ENCODE measurements around the gene IFIT3.
A peak's percentile ranks its signal among the peaks of the same experiment; 100 is the strongest.
"Not testable (repeated sequence)": the region's sequence is repeated elsewhere in the genome, so short reads cannot be mapped to it uniquely, and the experiment has no call there.

Gene IFIT3

GRCh38 chr10:89327803-89328441 is at the start of gene IFIT3:
IFIT3 (plus strand) TSS chr10:89327997; CDS start chr10:89328074, 77 bp downstream.
- DNase-seq (ENCODE audit: low spot score): peak; percentile 85

- no peak for DNase-seq (ENCODE audit: low spot score)
These were observed 49.7 kb upstream of the IFIT3 start for GRCh38 chr10:89278034-89278535.

GRCh38 chr10:89278900-89279392 is 48.9 kb upstream of the IFIT3 start:
- DNase-seq (ENCODE audit: low spot score): no peak

GRCh38 chr10:89279421-89279869 is 48.4 kb upstream of the IFIT3 start:
- no peak for DNase-seq (ENCODE audit: low spot score)

GRCh38 chr10:89280508-89280907 is 47.3 kb upstream of the IFIT3 start:
- no peak for DNase-seq (ENCODE audit: low spot score)

- no peak for DNase-seq (ENCODE audit: low spot score)
These were observed 46.0 kb upstream of the IFIT3 start for GRCh38 chr10:89281606-89282395.

- DNase-seq (ENCODE audit: low spot score): no peak
These were observed 44.5 kb upstream of the IFIT3 start for GRCh38 chr10:89283025-89283935.

GRCh38 chr10:89283936-89284475 is 43.8 kb upstream of the IFIT3 start:
- peak; percentile 73 for DNase-seq (ENCODE audit: low spot score)

GRCh38 chr10:89284711-89285110 is 43.1 kb upstream of the IFIT3 start:
- not testable (repeated sequence) for DNase-seq (ENCODE audit: low spot score)

GRCh38 chr10:89285303-89285702 is 42.5 kb upstream of the IFIT3 start:
- not testable (repeated sequence) for DNase-seq (ENCODE audit: low spot score)

GRCh38 chr10:89294721-89295239 is 33.0 kb upstream of the IFIT3 start:
- no peak for DNase-seq (ENCODE audit: low spot score)

GRCh38 chr10:89295597-89295996 is 32.2 kb upstream of the IFIT3 start:
- no peak for DNase-seq (ENCODE audit: low spot score)

- peak; percentile 63 for DNase-seq (ENCODE audit: low spot score)
These were observed 31.6 kb upstream of the IFIT3 start for GRCh38 chr10:89296220-89296648.

- DNase-seq (ENCODE audit: low spot score): no peak
These were observed 30.4 kb upstream of the IFIT3 start for GRCh38 chr10:89297356-89297755.

GRCh38 chr10:89297791-89298190 is 30.0 kb upstream of the IFIT3 start:
- DNase-seq (ENCODE audit: low spot score): no peak

- no peak for DNase-seq (ENCODE audit: low spot score)
These were observed 28.8 kb upstream of the IFIT3 start for GRCh38 chr10:89299031-89299430.

GRCh38 chr10:89301232-89301631 is 26.6 kb upstream of the IFIT3 start:
- DNase-seq (ENCODE audit: low spot score): peak; percentile 79

GRCh38 chr10:89301721-89302445 is 25.9 kb upstream of the IFIT3 start, which contains the start of gene IFIT2:
IFIT2 (plus strand) TSS chr10:89302046; CDS start chr10:89302124, 78 bp downstream.
- DNase-seq (ENCODE audit: low spot score): peak; percentile 81

- no peak for DNase-seq (ENCODE audit: low spot score)
These were observed 25.2 kb upstream of the IFIT3 start for GRCh38 chr10:89302625-89303024.

GRCh38 chr10:89303161-89303560 is 24.6 kb upstream of the IFIT3 start:
- peak; percentile 59 for DNase-seq (ENCODE audit: low spot score)
